WI38 (cell line): ENCODE measurements around the gene LAYN.

Experiments used
- H3K4me3 ChIP-seq: 2 replicates; pipeline ENCODE4 v1.5.1; 2011; ENCODE audit warnings: low read depth, mild to moderate bottlenecking, control low read depth, low read length
- TF ChIP-seq, protein P1 (sequence below): IDR thresholded peaks from 2 replicates; pipeline ENCODE4 v1.5.1; 2012; ENCODE audit warnings: low read depth, mild to moderate bottlenecking, control low read depth, low read length

Gene LAYN

DNA sequence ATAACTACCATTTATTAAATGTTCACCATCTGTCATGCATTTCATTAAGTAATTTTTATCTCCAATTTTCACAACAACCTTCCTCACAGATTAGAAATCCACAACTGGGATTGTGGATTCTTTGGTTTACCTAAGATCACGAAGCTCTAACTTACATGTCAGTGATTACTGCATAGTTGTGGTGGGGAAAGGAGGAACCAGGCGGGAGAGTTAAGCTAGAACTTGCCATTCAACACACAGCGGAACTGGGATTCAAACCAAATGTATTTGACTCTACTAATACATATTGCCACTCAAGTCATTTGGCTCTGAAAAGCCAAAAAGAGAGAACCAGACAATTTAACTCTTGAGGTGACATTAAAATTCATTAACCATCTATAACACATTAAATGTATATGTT lies 10.4 kb upstream of the LAYN start:
- TF ChIP-seq, protein P1, sequence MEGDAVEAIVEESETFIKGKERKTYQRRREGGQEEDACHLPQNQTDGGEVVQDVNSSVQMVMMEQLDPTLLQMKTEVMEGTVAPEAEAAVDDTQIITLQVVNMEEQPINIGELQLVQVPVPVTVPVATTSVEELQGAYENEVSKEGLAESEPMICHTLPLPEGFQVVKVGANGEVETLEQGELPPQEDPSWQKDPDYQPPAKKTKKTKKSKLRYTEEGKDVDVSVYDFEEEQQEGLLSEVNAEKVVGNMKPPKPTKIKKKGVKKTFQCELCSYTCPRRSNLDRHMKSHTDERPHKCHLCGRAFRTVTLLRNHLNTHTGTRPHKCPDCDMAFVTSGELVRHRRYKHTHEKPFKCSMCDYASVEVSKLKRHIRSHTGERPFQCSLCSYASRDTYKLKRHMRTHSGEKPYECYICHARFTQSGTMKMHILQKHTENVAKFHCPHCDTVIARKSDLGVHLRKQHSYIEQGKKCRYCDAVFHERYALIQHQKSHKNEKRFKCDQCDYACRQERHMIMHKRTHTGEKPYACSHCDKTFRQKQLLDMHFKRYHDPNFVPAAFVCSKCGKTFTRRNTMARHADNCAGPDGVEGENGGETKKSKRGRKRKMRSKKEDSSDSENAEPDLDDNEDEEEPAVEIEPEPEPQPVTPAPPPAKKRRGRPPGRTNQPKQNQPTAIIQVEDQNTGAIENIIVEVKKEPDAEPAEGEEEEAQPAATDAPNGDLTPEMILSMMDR, result no peak
- H3K4me3 ChIP-seq, result no peak overlapping the region

DNA sequence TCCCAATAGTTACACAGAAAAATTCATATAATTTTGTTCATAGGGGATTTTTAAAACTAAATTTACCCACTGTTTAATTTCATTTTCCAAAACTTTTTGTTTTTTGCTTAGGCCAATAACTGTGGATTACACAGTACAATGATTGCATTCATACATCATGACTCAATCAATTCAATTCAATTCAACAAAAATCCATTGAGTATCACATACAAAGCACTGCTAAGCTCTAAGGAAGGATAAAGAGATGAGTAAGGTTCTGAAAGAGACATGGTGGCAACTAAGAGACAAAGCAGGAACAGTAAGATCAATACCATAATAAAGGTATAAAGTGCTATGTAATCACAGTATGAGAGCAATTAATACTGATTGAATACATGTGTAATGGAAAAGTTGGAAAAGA lies 9.4 kb upstream of the LAYN start:
- H3K4me3 ChIP-seq, result no peak overlapping the region
- TF ChIP-seq, protein P1, result no peak

DNA sequence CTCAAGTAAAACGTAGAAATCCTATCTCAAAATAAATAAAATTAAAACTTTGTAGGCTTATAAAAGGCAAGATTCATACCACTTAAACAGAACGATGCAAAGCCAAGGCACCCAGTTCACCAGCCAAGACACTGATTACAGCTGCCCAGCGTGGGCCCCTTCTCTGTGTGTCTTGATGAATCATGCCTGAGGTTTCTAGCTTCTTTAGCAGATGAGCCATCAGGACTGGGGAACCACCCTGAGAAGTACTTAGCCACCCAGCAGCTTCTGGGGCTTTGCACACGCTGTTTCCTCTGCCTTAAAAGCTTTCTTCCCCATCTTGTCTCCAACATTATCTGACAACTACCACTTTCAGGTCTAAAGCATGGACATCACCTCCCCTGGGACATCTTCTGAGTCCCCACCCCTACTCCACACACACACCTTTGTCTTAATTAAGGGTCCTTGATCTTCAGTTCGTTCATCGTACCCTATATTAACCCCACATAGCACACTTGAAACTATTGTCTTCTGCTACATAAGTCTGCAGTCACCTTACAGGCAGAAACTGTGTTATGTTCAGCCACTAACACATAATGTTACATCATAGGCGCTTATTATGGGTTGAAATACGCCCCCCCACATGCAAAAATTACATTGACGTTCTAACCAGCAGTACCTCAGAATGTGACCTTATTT lies 8.7 kb upstream of the LAYN start:
- TF ChIP-seq, protein P1, result no peak
- no peak overlapping the region for H3K4me3 ChIP-seq

DNA sequence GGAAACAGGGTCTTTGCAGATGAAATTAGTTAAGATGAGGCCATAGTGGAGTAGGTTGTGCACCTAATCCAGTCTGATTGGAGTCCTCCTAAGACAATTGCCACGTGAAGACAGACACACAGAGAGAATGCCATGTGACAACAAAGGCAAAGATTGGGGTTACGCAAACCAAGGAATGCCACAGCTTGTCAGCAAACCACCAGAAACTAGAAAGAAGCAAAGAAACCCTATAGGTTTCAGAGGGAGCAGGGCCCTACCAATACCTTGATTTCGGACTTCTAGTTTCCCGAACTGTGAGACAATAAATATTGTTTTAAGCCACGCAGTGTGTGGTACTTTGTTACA lies 8.2 kb upstream of the LAYN start:
- TF ChIP-seq, protein P1, result no peak
- no peak overlapping the region for H3K4me3 ChIP-seq

DNA sequence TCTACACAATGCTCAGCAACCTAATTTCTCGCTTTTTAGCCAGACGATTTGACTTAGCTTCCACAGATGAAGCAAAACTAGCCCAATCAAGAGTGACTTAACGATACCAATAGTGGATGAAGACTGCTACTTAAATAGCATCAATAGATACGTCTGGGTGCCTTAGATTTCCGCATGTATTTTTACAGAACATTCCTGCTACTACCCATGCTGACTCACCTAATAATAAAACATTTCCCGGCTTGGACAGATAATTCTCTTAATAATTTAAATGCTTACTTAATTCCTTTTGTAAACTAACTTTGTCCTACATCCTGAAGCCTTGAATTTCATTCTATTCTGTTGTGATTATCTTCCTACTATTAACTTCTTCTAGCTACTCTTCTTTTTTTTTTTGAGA lies 5.2 kb upstream of the LAYN start:
- TF ChIP-seq, protein P1, result no peak
- H3K4me3 ChIP-seq, result no peak overlapping the region

DNA sequence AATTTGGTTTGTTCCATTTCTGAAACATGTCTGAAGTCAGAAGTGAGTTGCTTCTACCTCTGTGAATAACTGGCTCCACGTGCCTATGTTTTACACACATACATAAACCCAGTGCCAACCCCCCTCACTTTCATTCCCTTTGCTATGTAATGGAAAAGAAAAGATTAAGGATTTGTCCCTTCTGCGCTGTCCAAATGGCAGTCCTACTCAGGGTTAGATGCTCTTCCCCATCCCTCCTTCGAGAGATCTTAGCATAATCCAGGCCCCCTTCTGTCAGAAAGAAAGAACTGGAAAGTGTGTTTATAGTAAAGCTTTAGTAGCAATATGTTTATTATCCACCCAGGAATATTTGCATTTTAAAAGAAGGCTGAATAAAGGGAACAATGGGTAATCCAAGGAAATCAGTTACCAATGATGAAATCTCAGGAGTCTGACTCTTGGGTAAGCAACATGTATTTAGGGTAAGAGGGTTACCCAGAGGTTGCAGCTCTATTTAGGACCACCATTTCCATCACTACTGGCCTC lies 3.1 kb upstream of the LAYN start:
- H3K4me3 ChIP-seq, result no peak overlapping the region
- TF ChIP-seq, protein P1, result no peak

DNA sequence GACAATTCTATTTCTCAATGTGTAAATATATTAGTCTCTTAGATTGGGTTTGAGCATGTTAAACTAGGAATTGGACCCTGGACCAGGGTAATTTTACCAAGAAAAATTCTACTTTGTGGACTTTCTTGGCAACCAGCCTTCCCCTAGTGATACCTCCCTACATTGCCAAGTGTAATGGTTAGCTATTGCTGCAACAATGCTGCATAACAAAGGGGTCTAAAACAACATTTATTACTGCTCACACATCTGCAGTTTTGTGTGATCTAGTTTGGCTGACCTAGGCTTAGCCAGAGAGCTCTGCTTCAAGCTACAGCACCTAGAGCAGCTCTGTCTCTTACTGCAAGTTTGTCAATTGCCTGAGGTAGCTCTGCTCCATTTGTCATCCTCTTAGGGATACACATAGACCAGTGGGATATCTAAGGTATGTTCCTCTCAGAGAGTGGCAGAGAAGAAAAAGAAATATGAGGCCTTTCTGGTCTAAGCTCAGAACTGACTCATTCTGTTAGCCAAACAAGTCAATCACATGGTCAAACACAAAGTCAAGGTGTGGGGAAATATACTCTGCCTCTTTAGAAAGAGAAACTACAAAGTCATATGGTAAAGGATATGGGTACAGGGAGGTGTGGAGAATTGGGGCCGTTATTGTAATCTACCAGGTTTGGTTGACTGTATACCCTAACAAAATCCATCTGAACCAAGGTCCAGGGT lies 2.0 kb upstream of the LAYN start:
- no peak overlapping the region for H3K4me3 ChIP-seq
- TF ChIP-seq, protein P1, result no peak
